ENCODE measurements around the gene RPS6KB2.

The RPS6KB2 gene

GRCh38 chr11:67429722-67430121 lies 1.4 kb downstream of the RPS6KB2 start:
- DNase-seq (ENCODE audit: low read depth in 2 of 2), result no peak

DNA sequence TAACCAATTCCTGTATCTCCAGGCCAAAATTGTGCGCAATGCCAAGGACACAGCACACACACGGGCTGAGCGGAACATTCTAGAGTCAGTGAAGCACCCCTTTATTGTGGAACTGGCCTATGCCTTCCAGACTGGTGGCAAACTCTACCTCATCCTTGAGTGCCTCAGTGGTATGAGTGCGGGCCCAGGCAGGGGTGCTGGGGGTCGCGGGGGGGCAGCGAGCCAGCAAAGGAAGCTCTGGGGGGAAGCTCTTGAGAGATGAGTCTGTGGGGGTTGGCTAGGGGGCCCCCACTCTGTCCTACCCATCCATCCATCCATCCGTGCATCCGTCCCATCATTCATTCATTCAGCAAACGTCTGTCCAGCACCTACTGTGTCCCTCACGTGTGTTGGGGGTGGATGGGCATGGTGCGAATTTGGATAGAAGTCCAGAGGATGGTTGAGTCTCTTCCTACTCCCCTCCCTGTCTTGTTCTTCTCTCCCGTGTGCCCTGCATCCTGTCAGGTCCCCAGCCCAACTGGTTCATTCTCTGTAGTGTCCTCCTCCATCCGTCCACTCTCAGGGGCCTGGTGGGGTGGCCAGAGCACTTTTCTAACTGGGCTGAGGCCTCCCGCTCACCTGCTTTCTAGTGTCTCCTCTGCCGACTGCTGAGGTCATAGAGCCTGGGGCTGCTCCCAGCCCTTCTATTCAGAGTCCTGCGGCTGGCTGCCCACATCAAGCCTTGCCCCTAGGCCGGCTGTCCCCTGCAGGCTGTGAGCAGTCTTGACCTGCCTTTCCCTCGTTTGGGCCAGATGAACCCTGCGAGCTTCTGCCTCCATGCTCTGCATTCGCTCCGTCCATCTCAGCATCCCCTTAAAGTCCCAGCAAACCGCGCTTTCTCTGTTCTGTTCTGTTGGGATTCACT lies 3.3 kb downstream of the RPS6KB2 start:
- DNase-seq (ENCODE audit: low read depth in 2 of 2), result no peak

DNA sequence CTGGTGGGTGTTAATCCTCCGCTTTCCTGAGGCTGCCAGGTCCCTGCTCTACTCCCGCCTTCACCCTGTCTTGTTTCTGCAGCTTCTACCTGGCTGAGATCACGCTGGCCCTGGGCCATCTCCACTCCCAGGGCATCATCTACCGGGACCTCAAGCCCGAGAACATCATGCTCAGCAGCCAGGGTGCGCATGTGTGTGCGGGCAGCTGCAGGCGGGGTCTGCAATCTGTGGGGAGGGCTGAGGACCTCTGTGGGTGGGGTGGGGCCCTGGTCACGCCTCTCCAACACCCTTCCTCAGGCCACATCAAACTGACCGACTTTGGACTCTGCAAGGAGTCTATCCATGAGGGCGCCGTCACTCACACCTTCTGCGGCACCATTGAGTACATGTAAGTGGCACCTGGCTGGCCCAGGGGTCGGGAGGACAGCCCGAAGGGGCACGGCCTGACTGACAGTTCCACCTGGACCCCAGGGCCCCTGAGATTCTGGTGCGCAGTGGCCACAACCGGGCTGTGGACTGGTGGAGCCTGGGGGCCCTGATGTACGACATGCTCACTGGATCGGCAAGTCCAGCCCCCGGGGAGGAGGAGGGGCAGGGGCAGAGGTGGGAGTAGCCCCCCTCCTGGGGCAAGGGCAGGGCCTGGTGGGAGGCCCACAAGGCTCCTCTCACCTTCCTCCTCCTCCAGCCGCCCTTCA lies 4.5 kb downstream of the RPS6KB2 start:
- no peak for DNase-seq (ENCODE audit: low read depth in 2 of 2)

DNA sequence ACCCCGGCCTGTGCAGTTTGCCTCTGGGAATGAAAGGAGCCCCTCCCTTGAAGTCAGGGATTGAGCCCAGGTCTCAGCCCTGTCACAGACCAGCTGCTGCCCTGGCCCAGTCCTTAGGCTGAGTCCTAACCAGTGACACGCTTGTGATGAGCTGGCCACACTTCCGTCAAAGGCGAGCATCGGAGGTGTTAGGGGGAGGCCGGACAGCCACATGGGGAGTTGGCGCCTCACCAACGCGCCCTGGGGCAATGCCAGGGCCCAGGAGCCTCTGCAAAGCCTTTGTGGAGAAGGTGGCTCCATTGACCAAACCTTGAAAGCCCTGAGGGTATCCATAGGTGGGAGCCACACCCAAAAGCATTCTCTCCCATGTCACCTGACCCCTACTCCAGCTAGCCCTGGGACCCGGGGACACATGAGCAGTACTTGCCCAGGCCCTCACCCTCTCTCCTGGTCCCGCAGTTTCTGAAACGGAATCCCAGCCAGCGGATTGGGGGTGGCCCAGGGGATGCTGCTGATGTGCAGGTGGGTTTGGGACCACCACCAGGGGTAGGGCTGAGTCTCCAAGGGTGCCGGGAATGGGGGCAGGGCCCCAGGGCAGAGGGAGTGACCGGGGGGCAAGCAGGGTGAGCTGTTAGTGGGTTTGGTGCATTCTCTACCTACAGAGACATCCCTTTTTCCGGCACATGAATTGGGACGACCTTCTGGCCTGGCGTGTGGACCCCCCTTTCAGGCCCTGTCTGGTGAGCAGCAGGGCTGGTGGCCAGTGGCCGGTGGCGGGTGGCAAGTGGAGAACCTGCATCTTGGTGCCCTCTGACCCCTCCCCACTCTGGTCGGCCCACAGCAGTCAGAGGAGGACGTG lies 5.5 kb downstream of the RPS6KB2 start:
- no peak for DNase-seq (ENCODE audit: low read depth in 2 of 2)

GRCh38 chr11:67434395-67434881 lies 6.1 kb downstream of the RPS6KB2 start:
- DNase-seq (ENCODE audit: low read depth in 2 of 2), result no peak

DNA sequence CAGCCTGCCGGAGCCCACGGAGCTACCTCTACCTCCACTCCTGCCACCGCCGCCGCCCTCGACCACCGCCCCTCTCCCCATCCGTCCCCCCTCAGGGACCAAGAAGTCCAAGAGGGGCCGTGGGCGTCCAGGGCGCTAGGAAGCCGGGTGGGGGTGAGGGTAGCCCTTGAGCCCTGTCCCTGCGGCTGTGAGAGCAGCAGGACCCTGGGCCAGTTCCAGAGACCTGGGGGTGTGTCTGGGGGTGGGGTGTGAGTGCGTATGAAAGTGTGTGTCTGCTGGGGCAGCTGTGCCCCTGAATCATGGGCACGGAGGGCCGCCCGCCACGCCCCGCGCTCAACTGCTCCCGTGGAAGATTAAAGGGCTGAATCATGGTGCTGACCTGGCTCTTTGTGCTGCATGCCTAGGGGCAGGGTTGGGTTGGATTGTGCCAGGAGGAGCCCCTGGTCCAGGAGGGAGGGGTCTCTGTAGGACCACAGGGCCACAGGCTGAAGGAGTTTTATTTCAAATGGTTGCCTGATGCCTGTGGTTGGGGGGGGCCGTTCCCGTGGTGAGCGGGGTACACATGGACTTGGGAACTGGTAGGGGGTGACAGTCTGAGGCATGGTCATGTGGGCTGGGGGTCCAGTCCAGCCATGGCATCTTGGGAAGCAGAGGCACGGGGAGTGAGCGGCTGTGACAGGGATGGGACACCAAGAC lies 6.9 kb downstream of the RPS6KB2 start:
- no peak for DNase-seq (ENCODE audit: low read depth in 2 of 2)

DNA sequence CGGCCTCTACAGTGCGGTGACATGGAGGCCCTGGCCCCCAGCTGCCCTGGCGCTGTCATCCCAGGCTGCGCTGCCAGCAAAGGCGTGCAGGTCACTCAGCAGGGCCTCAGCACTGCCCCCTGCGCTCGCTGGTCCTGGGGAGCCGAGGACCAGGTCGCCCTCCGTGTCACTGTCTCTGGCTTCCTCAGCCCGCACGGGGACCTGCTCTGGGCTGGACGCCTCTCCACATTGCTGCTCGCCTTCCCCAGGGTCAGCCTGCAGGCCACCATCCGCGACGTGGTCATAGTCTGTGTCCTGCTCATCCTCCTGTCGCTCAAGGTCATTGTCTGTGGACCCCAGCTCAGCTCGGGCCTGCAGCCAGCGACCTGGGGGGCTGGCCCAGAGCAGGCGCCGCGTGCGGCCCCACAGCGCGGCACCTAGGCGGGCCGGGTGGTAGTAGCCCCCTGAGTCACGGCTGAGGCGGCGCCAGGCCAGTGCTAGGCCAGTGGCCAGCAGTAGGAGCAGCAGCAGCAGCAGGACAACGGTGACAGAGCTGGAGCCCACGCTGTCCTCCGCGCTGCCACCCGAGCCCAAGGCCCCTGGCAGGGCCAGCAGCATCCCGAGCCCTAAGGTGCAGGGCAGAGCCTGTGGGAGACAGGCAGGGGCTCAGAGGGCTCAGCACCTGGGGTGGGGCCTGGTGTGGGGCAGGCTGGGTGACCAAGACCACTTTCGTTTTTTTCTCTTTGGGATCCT lies 7.6 kb downstream of the RPS6KB2 start:
- DNase-seq (ENCODE audit: low read depth in 2 of 2), result no peak

- no peak for DNase-seq (ENCODE audit: low read depth in 2 of 2)
Observed at GRCh38 chr11:67436459-67437081, 8.3 kb downstream of the RPS6KB2 start.

GRCh38 chr11:67437082-67437808 lies 9.0 kb downstream of the RPS6KB2 start, which contains the start of gene PTPRCAP:
TSS of gene PTPRCAP (minus strand) at chr11:67437682. CDS start at chr11:67437619, 63 bp downstream.
- DNase-seq (ENCODE audit: low read depth in 2 of 2), result peak; percentile 53 to 65

DNA sequence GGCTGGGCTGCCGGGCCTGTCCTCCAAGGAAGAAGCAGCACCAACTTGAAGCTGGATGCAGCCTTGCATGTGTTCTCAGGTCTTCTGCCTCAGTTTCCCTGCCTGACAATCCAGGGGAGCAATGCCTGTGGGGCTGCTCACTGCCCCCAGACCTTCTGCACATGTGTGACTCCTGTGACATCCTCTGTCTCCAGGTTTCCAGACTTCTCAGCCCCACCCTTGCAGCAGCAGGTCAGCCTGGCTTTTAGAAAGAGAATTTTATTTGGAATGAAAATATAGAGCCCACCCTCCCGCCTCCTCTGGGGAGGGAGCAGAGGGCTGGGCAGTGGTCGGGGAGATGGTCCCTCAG lies 9.5 kb downstream of the RPS6KB2 start:
- no peak for DNase-seq (ENCODE audit: low read depth in 2 of 2)

- DNase-seq (ENCODE audit: low read depth in 2 of 2), result peak in 1 of 2 donors; percentile 57
Observed at GRCh38 chr11:67438158-67438902, 10.0 kb downstream of the RPS6KB2 start.

DNA sequence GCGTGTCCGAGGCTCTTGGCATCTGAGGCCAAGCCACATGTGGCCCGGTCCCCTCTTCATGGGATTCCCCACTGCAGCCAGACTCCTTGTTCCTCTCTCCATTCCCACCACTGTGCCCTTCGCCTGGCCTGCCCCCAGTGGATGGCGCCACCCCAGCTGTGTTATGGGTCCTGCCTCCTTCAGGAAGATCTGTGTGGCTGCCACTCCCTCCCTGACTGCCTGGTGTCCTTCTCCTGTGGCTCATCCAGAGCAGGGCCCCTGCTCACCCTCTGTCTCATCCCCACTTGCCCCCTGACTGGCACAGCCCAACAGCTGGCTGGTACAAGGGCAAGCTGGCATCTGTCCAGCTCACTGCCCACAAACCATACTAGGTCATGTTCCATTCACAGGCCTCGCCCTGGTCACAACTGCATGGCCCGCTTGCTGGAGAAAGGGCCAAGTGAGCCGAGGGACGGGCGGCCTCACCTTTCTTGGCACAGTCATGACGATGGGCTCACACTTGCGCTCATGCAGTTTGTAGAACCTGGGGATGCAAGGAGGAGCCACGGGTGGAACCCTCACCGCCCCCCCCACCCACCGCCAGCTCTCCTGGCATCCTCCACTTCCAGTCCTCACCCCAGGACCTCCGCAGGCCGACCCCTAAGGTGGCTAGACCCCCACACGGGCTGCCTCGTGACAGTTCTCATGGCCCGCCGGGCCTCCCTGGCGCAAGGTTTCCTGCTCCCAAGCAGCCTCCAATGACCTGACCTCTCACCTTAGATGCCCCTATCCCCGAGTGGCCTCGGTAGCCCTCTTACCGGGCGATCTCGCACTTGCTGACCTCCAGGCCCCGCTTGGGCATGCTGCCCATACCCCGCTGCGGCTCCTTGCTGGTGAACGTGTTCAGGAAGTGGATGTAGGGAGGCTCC lies 11.3 kb downstream of the RPS6KB2 start:
- DNase-seq (ENCODE audit: low read depth in 2 of 2), result no peak

- no peak for DNase-seq (ENCODE audit: low read depth in 2 of 2)
Observed at GRCh38 chr11:67440229-67441097, 12.2 kb downstream of the RPS6KB2 start.

GRCh38 chr11:67441098-67441563 lies 12.8 kb downstream of the RPS6KB2 start:
- DNase-seq (ENCODE audit: low read depth in 2 of 2), result no peak

DNA sequence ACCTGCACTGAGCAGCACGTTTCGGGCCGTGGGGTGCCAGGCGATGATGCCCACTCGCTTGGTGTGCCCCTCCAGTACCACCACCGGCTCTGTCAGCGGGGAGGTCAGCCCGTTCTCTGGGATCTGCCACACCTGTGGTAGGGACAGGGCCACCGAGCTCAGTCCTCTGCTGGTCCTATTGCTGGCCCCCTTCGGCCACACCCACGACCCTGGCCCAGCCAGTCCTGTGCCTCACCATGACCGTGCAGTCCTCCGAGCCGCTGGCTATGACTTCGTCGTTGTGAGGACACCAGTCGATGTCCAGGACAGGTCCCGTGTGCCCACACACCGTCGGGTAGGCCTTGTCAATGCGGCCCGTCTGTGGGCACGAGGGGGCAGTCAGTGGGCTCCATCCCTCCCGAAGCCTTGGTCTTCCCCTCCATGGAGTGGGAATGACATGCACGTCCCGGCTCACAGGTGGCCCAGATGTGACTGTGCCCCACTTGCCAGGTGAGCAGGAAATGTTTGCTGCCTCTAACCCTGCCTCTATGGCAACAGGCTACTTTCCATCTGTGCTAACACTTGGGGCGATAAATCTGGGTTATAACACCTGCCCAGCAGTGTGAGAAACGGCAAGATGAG lies 13.5 kb downstream of the RPS6KB2 start:
- DNase-seq (ENCODE audit: low read depth in 2 of 2), result no peak
